DOHH2 (cell line): ENCODE data around the gene ATP13A3.

ENCODE experiments used
- CTCF ChIP-seq: fragments of 200-600 bp; sonication (generic); IDR thresholded peaks from one replicate; pipeline ENCODE4 v1.5.1; 2014; ENCODE audit warnings: antibody characterized with exemption, mild to moderate bottlenecking, low read depth, low read length; ENCODE audit not compliant: poor library complexity, severe bottlenecking
- EZH2phosphoT487 ChIP-seq: fragments of 200-600 bp; sonication (generic); IDR thresholded peaks from 2 replicates; pipeline ENCODE4 v1.6.1; 2017; ENCODE audit warnings: borderline replicate concordance, mild to moderate bottlenecking, antibody characterized with exemption, low read length, moderate library complexity, mixed read lengths

GRCh38 chr3:194450341-194450740, 36.5 kb downstream of the ATP13A3 start:
- TF ChIP-seq CTCF (no peak), EZH2phosphoT487 (no peak)
